Muscle of arm (tissue), 12 donors: Measurements from ENCODE around the gene GLRA2. TPM values are rescaled to one million over a fixed set of nuclear protein-coding genes. Genes with fewer than 3 reads are reported as not detected.
"Not testable (repeated sequence)": the region's sequence is repeated elsewhere in the genome, so short reads cannot be mapped to it uniquely, and the experiment has no call there.

ENCODE experiments used
- DNase-seq: peaks from one replicate; pipeline ENCODE4 v3.0.0-alpha.2; 2013
- polyA plus RNA-seq, 12 donors: library from polyadenylated mRNA; unstranded; fragments of 120-200 nt; gene quantifications; one replicate each; pipeline ENCODE4 v1.2.1, GENCODE V29; 2013; ENCODE audit not compliant: insufficient read length in 12 of 12

Gene GLRA2
- polyA plus RNA-seq, 12 donors = 0.07 to 0.41 (median 0.30) TPM; not detected in 4

GRCh38 chrX:14590693-14591424 is 61.5 kb downstream of the GLRA2 start:
- no peak for DNase-seq

DNA sequence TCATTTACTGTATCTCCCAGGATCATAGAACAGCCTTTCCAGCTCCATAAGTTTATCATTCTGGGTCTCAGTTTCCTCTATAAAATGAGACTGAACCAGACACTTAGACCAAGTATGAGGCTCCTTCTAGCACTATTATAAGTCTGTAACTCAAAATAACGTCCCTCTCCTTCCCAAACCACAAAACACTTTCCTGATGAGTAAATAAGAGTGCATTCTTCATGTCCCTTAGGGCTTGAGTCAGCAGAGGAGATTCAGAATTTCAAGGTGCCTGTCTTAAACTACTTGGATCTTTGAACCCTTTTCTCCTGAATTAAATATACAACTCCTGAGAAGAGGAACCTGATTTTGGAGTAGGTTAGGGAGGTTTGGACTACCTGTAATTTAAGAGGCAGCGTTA is 62.6 kb downstream of the GLRA2 start:
- no peak for DNase-seq

DNA sequence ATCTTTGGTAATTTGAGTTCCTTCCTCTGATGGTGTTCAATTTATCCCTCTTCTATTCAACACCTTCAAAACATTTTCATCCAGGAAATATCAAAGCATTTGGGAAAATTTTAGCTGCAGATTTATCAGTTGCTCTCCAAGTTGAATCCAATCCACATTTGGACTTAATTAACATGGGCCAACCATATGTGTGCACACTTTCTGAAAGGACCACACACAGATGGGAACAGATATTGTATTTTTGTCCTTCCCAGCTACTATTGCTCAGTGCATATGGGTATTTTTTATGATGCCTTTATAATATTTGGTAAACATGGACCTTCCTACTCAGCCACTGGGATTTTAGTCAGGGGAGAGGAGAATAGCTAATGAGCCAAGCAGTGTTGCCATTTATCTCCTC is 65.2 kb downstream of the GLRA2 start:
- DNase-seq = no peak

GRCh38 chrX:14598330-14598729 is 69.0 kb downstream of the GLRA2 start:
- no peak for DNase-seq

DNA sequence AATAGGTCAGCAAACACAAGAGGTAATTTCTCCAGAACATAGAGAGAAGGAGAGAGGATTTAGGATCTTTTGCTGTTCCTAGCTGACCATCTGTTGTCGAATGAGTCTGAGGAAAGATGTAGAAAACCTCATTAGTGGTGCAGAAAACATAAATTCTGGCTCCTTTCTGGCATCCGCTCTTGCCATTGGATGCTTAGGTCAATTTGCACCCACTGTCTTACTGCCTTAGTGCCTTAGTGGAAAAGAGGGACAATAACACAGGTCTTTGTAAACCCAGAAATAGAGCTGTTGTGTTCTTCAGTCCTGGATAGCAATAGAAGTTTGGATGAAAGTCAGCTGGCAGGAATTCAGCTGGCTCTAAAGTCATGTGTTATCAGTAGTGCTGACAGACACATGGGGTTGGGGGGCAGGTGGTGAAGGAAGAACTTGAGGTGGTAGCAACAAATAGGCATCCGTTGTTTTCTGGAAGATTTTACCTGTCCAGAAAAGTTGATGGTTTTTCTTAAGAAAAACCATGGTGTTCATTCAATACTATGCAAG is 78.2 kb downstream of the GLRA2 start:
- DNase-seq = no peak

- DNase-seq = not testable (repeated sequence)
Observed at GRCh38 chrX:14612450-14612849, 83.1 kb downstream of the GLRA2 start.

DNA sequence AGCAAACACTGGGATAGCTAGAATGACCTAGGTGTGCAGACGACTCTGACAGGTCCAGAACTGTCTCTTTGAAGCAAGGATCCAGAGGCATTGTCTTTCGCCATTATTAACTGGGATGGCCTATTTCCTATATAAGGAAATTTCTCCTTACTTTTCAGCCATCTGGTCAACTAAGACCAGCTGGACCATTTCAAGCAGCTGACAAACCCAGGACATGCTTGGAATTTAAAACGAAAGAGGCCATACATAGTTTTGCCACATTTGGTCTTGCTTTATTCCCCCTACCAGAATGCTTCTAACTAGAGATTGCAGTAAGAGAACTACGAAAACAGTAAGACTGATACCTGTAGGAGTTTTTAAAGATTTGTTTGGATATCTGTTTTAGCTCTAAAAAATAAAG is 87.0 kb downstream of the GLRA2 start:
- DNase-seq = no peak

DNA sequence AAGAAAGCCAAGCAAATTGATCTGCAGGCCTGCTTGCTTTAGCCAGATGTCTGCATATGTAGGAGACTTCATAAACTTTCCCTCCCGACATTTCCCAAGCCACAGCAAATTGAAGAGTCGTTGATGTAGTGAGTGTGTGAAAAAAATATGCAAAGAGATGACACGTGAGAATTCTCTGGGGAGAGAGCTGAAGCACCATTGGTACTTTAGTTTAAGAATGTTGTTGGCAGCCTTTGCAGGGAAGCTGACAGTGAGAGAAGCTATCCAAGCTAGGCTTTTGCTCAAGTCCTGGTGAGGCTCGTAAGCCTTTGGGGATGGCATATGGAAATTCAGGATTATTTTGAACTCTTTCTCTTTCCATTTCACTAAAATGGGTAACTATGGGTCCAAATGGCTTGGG is 87.5 kb downstream of the GLRA2 start:
- peak; percentile 58 for DNase-seq

DNA sequence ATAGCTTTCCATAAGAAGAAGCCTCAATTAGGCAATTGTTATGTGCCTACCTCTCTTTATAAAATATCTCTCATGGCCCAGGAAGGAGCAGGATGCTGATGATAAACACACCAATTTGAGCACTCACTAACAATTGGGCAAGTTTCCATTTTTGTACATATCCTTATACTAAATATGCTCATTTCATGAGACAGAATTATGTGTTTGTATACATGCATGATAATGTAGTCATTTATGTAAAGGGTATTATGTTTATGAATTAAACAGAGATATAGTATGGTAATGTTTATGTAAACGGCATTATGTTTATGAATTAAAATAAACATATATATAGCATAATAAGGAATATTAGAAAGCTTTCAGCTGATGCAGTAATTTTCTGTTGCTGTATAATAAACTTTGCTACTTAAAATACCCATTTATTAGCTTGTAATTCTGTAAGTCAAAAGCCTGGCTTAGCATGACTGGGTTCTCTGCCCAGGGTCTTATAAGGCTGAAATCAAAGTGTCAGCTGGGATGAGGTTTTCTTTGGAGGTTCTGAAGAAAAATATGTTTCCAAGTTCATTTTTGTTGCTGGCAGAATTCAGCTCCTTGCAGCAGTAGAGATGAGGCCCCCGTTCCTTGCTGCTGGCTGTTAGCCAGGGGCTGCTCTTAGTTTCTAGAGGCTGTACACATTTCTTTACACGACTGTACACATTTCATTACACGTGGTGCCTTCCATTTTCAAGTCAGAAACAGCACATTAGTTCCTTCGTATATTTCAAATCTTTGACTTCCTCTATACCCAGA is 89.0 kb downstream of the GLRA2 start:
- peak; percentile 27 for DNase-seq

- DNase-seq = no peak
Observed at GRCh38 chrX:14630733-14631132, 101.4 kb downstream of the GLRA2 start.

GRCh38 chrX:14641681-14642655 is 112.6 kb downstream of the GLRA2 start:
- DNase-seq = no peak

DNA sequence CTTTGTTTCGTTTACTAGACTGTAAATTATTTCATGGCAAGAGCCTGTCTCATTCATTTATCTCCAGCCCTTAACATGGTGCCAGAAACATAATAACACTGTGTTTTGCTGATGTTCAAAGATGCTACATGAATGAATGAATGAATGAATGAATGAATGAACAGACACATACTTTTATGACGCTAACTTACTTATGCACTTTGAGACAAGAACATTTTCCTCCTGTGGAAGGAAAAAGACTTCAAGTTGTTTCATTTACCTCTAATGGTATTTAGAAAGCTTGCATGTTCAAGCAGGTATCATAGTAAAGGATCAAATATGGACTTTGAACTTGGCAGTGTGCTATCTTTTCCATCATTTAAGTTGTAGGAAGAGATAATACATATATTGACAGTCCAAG is 131.6 kb downstream of the GLRA2 start:
- no peak for DNase-seq

- no peak for DNase-seq
Observed at GRCh38 chrX:14670819-14671218, 141.5 kb downstream of the GLRA2 start.

DNA sequence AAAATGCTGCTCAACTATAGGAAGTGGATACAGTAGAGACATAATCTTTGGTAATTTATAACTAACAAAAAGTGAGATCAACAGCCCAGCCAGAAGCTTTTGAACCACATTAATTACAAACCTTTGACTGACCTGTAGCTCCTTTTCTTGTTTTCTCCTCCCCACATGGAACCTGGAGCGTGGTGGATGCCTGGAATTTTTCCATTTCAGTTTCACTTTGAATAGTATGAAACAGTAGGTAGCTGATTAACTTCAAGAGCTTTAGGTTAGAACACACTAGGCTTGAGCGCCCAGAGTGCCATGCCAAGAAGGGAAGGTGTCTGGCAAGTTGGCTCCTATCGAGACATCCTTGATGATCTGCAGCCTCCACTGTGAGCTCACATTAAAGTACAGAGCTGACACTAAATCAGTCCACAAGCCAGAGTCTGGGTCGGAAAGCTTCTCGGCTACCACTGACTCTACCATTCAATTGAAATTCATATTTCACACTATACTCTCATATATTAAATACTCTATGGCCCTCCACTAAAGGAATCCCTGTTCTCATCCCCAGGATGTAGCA is 143.4 kb downstream of the GLRA2 start:
- no peak for DNase-seq

GRCh38 chrX:14673236-14673635 is 143.9 kb downstream of the GLRA2 start:
- DNase-seq = no peak

DNA sequence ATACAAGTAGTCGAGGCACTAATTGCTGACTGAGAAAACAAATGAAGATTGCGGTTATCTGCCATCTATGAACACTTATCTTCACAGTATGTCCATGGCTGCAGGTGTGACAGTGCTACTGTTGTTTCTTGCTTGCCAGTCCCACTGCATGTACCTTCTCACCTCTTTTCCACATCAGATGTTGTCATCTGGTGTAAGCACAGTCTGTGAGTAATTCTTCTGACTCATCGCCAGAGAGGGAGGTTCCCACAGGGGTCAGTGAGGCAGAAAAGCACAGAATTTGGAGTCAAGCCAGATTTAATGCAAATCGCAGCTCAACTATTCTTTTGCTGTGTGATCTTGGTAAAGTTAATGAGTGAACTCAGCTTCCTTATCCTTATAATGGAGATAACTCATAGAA is 144.4 kb downstream of the GLRA2 start:
- peak; percentile 35 for DNase-seq

DNA sequence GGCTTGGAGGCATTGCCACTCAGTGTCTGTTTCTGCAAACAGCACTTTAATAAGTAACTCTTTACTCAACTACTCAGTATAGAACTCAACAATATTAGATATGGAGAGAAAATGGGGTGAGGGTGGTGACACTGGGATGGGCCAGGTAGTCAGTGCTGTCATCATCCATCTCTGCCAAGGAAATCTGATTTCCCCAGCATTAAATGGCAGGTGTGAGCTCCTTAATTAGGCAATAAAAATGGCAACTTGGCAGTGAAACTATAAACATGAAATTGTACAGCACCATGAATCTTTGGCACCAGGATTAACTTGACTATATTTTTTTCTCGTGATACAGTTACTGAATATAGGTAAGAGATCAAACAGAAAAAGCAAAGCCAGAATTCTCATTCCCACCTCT is 146.2 kb downstream of the GLRA2 start:
- DNase-seq = no peak

GRCh38 chrX:14676431-14676830 is 147.1 kb downstream of the GLRA2 start:
- no peak for DNase-seq

- not testable (repeated sequence) for DNase-seq
Observed at GRCh38 chrX:14688331-14688730, 159.0 kb downstream of the GLRA2 start.

DNA sequence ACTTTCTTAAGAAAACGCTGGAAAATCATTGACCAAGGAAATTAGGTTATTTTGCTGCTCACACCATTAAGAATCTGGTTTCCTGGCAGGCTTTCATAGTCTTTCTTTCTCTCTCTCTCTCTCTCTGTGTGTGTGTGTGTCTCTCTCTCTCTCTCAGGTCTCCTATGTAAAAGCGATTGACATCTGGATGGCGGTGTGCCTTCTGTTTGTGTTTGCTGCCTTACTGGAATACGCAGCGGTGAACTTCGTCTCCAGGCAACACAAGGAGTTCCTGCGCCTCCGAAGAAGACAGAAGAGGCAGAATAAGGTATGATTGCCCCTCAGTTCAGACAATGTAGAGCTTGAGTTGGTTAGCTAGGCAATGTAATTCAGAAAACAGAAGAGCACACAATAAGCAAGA is 161.2 kb downstream of the GLRA2 start:
- DNase-seq = no peak

- no peak for DNase-seq
Observed at GRCh38 chrX:14694611-14695010, 165.3 kb downstream of the GLRA2 start.

DNA sequence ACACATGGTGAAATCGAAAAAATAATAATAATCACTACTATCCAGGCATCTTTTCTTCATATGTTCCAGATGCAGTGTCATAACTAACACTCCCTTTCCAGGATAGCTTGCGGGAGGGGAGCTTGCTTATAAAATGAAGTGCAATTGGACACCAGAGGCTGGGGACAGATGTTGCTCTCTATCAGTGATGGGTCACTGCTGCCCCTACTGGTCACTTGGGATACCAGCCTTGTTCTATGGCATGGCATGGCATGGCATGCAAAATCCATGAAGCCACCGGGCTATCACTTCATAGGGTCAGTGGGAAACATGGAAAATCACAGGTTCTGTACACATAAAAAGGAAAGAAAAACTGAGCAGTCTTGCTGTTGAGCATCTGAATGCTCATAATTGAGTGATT is 168.1 kb downstream of the GLRA2 start:
- DNase-seq = no peak
